H9 (cell line): ENCODE measurements around the gene SMIM1. TPM values are rescaled to one million over a fixed set of nuclear protein-coding genes. Genes with fewer than 3 reads are reported as not detected.

ENCODE experiments used
- DNase-seq: peaks from one replicate; pipeline ENCODE4 v3.0.0-alpha.2; 2017
- H2AFZ ChIP-seq: one replicate; pipeline ENCODE4 v1.6.1; 2013; ENCODE audit warnings: mild to moderate bottlenecking, low read length, control low read depth, moderate library complexity
- H2AK5ac ChIP-seq: 2 replicates; pipeline ENCODE4 v1.6.1; 2013; ENCODE audit warnings: low read length, control low read depth, mixed read lengths; ENCODE audit not compliant: insufficient read length
- H2BK120ac ChIP-seq: one replicate; pipeline ENCODE4 v1.6.1; 2013; ENCODE audit warnings: low read depth, mild to moderate bottlenecking, low read length, control low read depth, inconsistent platforms; ENCODE audit not compliant: poor library complexity, severe bottlenecking
- H2BK12ac ChIP-seq: 2 replicates; pipeline ENCODE4 v1.6.1; 2013; ENCODE audit warnings: low read length, control low read depth, mixed read lengths, low read depth; ENCODE audit not compliant: insufficient read length
- H2BK15ac ChIP-seq: 2 replicates; pipeline ENCODE4 v1.6.1; 2013; ENCODE audit warnings: low read depth, low read length, control low read depth
- H2BK20ac ChIP-seq: one replicate; pipeline ENCODE4 v1.6.1; 2013; ENCODE audit warnings: low read depth, mild to moderate bottlenecking, low read length, control low read depth, inconsistent platforms; ENCODE audit not compliant: poor library complexity, severe bottlenecking
- H2BK5ac ChIP-seq: 2 replicates; pipeline ENCODE4 v1.6.1; 2013; ENCODE audit warnings: low read length, control low read depth, mixed read lengths; ENCODE audit not compliant: insufficient read length
- H3K14ac ChIP-seq: 2 replicates; pipeline ENCODE4 v1.6.1; 2013; ENCODE audit warnings: low read length, control low read depth; ENCODE audit not compliant: insufficient read depth
- H3K18ac ChIP-seq: 2 replicates; pipeline ENCODE4 v1.6.1; 2013; ENCODE audit warnings: low read depth, mild to moderate bottlenecking, mixed read lengths, low read length, control low read depth; ENCODE audit not compliant: insufficient read length
- H3K23ac ChIP-seq: 2 replicates; pipeline ENCODE4 v1.6.1; 2013; ENCODE audit warnings: low read length, control low read depth, mixed read lengths, low read depth; ENCODE audit not compliant: insufficient read length
- H3K23me2 ChIP-seq: 2 replicates; pipeline ENCODE4 v1.6.1; 2013; ENCODE audit warnings: low read depth, mild to moderate bottlenecking, mixed read lengths, low read length, control low read depth; ENCODE audit not compliant: insufficient read length, poor library complexity, severe bottlenecking
- H3K27ac ChIP-seq: 2 replicates; pipeline ENCODE4 v1.5.1; 2013; ENCODE audit warnings: low read length, control low read depth, mixed read lengths, low read depth; ENCODE audit not compliant: insufficient read length
- H3K27me3 ChIP-seq: 2 replicates; pipeline ENCODE4 v1.6.1; 2013; ENCODE audit warnings: low read length, control low read depth, inconsistent platforms; ENCODE audit not compliant: insufficient read depth
- H3K4ac ChIP-seq: 2 replicates; pipeline ENCODE4 v1.6.1; 2013; ENCODE audit warnings: low read depth, mild to moderate bottlenecking, control low read depth, inconsistent platforms, low read length, moderate library complexity
- H3K4me1 ChIP-seq: 2 replicates; pipeline ENCODE4 v1.6.1; 2013; ENCODE audit warnings: low read length, control low read depth, inconsistent platforms; ENCODE audit not compliant: insufficient read depth
- H3K4me2 ChIP-seq: 2 replicates; pipeline ENCODE4 v1.6.1; 2013; ENCODE audit warnings: low read length, control low read depth, mixed read lengths; ENCODE audit not compliant: insufficient read length, insufficient read depth
- H3K56ac ChIP-seq: 2 replicates; pipeline ENCODE4 v1.6.1; 2013; ENCODE audit warnings: low read depth, mild to moderate bottlenecking, mixed read lengths, low read length, control low read depth; ENCODE audit not compliant: insufficient read length
- H3K79me1 ChIP-seq: 2 replicates; pipeline ENCODE4 v1.6.1; 2013; ENCODE audit warnings: low read depth, mild to moderate bottlenecking, moderate library complexity, low read length, control low read depth, inconsistent platforms; ENCODE audit not compliant: insufficient read depth, poor library complexity, severe bottlenecking
- H3K79me2 ChIP-seq: 2 replicates; pipeline ENCODE4 v1.6.1; 2013; ENCODE audit warnings: low read length, control low read depth, inconsistent platforms; ENCODE audit not compliant: insufficient read depth
- H3K9ac ChIP-seq: 2 replicates; pipeline ENCODE4 v1.6.1; 2013; ENCODE audit warnings: low read length, control low read depth, mixed read lengths; ENCODE audit not compliant: insufficient read length; ENCODE audit errors: extremely low read depth
- H3K9me3 ChIP-seq: one replicate; pipeline ENCODE4 v1.6.1; 2013; ENCODE audit warnings: low read depth, low read length, inconsistent platforms; ENCODE audit not compliant: control insufficient read depth
- H3T11ph ChIP-seq: one replicate; pipeline ENCODE4 v1.6.1; 2013; ENCODE audit warnings: mild to moderate bottlenecking, low read length, control low read depth, inconsistent platforms
- H4K20me1 ChIP-seq: one replicate; pipeline ENCODE4 v1.6.1; 2013; ENCODE audit not compliant: control insufficient read depth, insufficient read length, insufficient read depth
- H4K5ac ChIP-seq: 2 replicates; pipeline ENCODE4 v1.6.1; 2013; ENCODE audit warnings: low read depth, mild to moderate bottlenecking, mixed read lengths, low read length, control low read depth; ENCODE audit not compliant: insufficient read length
- H4K8ac ChIP-seq: replicated peaks from 2 replicates; pipeline ENCODE4 v1.6.1; 2013; ENCODE audit warnings: low read length, control low read depth, mixed read lengths, low read depth; ENCODE audit not compliant: insufficient read length
- H4K91ac ChIP-seq: 2 replicates; pipeline ENCODE4 v1.6.1; 2013; ENCODE audit warnings: low read depth, mild to moderate bottlenecking, moderate library complexity, mixed read lengths, low read length, control low read depth; ENCODE audit not compliant: insufficient read length
- H3K27ac Mint-ChIP-seq, 3 experiments: 2 replicates in 2 of 3; 3 replicates in 1 of 3; pipeline ENCODE4 v1.8.0; 2020 to 2021; ENCODE audit warnings: mixed read lengths in 3 of 3, mild to moderate bottlenecking in 1 of 3, moderate library complexity in 1 of 3
- H3K27me3 Mint-ChIP-seq: 2 replicates; pipeline ENCODE4 v1.8.0; 2021; ENCODE audit warnings: low read depth, mild to moderate bottlenecking, moderate library complexity, mixed read lengths
- H3K36me3 Mint-ChIP-seq, 3 experiments: 2 replicates in 2 of 3; 3 replicates in 1 of 3; pipeline ENCODE4 v1.8.0; 2020 to 2021; ENCODE audit warnings: low read depth in 3 of 3, mixed read lengths in 3 of 3; ENCODE audit not compliant: insufficient read depth in 1 of 3
- H3K4me1 Mint-ChIP-seq, 2 experiments: 2 replicates each; pipeline ENCODE4 v1.8.0; 2020; ENCODE audit warnings: mixed read lengths in 2 of 2
- H3K4me3 Mint-ChIP-seq, 2 experiments: 2 replicates in 1 of 2; 3 replicates in 1 of 2; pipeline ENCODE4 v1.8.0; 2020 to 2021; ENCODE audit warnings: mild to moderate bottlenecking in 2 of 2, mixed read lengths in 2 of 2, moderate library complexity in 1 of 2
- H3K9me3 Mint-ChIP-seq, 2 experiments: 2 replicates in 1 of 2; 3 replicates in 1 of 2; pipeline ENCODE4 v1.8.0; 2020; ENCODE audit warnings: mild to moderate bottlenecking in 2 of 2, mixed read lengths in 2 of 2, moderate library complexity in 1 of 2
- WGBS: extraction: QIAGEN DNeasy Blood & Tissue Kit; methylation state at CpG from one replicate; pipeline ENCODE4 v1.1.7; 2013; ENCODE audit warnings: missing lambda C conversion rate, low lambda C conversion rate, mixed read lengths; ENCODE audit not compliant: insufficient read length; ENCODE audit errors: extremely low coverage; 5-methylcytosine and 5-hydroxymethylcytosine counted together
- total RNA-seq: library from RNA; stranded (reverse); gene quantifications from 2 replicates; pipeline ENCODE4 v1.2.1, GENCODE V29; 2021
- TF ChIP-seq, protein P1 (sequence below): fragments of 200-600 bp; sonication (generic); conservative IDR thresholded peaks from 3 replicates; pipeline ENCODE4 v1.8.0; 2021; ENCODE audit warnings: antibody characterized with exemption, mild to moderate bottlenecking

Gene SMIM1
- total RNA-seq, 1 experiment from 2014 or later: 5.3 TPM

- no peaks in the 10 kb centered on the region for H3K9me3 ChIP-seq
- H3K9me3 Mint-ChIP-seq: no peaks in the 10 kb centered on the region
- H4K8ac ChIP-seq: no peak within 1 kb of the TSS
- H3K27me3 Mint-ChIP-seq: peaks cover 42% of the 10 kb centered on the region
- H3K4me1 Mint-ChIP-seq: no peaks in the 10 kb centered on the region
- H2BK120ac ChIP-seq: no peak within 1 kb of the TSS
- no peak within 1 kb of the TSS for H4K91ac ChIP-seq
- H3K23ac ChIP-seq: no peak within 1 kb of the TSS
- no CpG with 5 or more reads among the region's 17 CpGs for WGBS
- H4K20me1 ChIP-seq: no peaks in the 10 kb centered on the region
- no peaks in the 10 kb centered on the region for H3K79me2 ChIP-seq
- no peak within 1 kb of the TSS for H3K56ac ChIP-seq
- H2BK5ac ChIP-seq: no peak within 1 kb of the TSS
- H3K27ac Mint-ChIP-seq: 0 out of 7 replicates have a peak within 1 kb of the TSS, but pooled peaks of 1 of the 3 experiments have one; percentile 44
- no peak within 1 kb of the TSS for H3K9ac ChIP-seq
- H2BK15ac ChIP-seq: no peak within 1 kb of the TSS
- no peaks in the 10 kb centered on the region for H3K79me1 ChIP-seq
- H3K27me3 ChIP-seq: no peaks in the 10 kb centered on the region; the same call in 1 of the 2 replicates
- H2AFZ ChIP-seq: no peak within 1 kb of the TSS
- no peak within 1 kb of the TSS for H3K4me3 Mint-ChIP-seq
- H2BK12ac ChIP-seq: no peak within 1 kb of the TSS
- no peak within 1 kb of the TSS for H2AK5ac ChIP-seq
- no peaks in the 10 kb centered on the region for H3K4me1 ChIP-seq
- no peak within 1 kb of the TSS for H3K4me2 ChIP-seq
- no peak within 1 kb of the TSS for H2BK20ac ChIP-seq
- no peaks in the 10 kb centered on the region for H3K23me2 ChIP-seq
- H3K4ac ChIP-seq: no peak within 1 kb of the TSS
- H3K36me3 Mint-ChIP-seq: no peaks in the 10 kb centered on the region
- H4K5ac ChIP-seq: no peak within 1 kb of the TSS
- no peak within 1 kb of the TSS for H3K27ac ChIP-seq
- no peak within 1 kb of the TSS for H3K14ac ChIP-seq
- no peak within 1 kb of the TSS for H3K18ac ChIP-seq
- no peak within 1 kb of the TSS for H3T11ph ChIP-seq
- TF ChIP-seq, protein P1, sequence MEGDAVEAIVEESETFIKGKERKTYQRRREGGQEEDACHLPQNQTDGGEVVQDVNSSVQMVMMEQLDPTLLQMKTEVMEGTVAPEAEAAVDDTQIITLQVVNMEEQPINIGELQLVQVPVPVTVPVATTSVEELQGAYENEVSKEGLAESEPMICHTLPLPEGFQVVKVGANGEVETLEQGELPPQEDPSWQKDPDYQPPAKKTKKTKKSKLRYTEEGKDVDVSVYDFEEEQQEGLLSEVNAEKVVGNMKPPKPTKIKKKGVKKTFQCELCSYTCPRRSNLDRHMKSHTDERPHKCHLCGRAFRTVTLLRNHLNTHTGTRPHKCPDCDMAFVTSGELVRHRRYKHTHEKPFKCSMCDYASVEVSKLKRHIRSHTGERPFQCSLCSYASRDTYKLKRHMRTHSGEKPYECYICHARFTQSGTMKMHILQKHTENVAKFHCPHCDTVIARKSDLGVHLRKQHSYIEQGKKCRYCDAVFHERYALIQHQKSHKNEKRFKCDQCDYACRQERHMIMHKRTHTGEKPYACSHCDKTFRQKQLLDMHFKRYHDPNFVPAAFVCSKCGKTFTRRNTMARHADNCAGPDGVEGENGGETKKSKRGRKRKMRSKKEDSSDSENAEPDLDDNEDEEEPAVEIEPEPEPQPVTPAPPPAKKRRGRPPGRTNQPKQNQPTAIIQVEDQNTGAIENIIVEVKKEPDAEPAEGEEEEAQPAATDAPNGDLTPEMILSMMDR: no peak
- no peak for DNase-seq
Observed at GRCh38 chr1:3752400-3752945, 20.1 kb upstream of the SMIM1 start, which contains the start of gene CCDC27. Gene CCDC27 (plus strand): TSS chr1:3752450. CDS start chr1:3752482, 32 bp downstream.
